HG03280 (cell line): ENCODE results near the gene JUNB.
"Not testable (repeated sequence)": the region's sequence is repeated elsewhere in the genome, so short reads cannot be mapped to it uniquely, and the experiment has no call there.

Experiments
- ATAC-seq: cut with Tn5 transposase; IDR thresholded peaks from one replicate; pipeline ENCODE4 v1.9.1; 2021; ENCODE audit warnings: mild to moderate bottlenecking, moderate library complexity; ENCODE audit not compliant: unreplicated experiment

JUNB gene

DNA sequence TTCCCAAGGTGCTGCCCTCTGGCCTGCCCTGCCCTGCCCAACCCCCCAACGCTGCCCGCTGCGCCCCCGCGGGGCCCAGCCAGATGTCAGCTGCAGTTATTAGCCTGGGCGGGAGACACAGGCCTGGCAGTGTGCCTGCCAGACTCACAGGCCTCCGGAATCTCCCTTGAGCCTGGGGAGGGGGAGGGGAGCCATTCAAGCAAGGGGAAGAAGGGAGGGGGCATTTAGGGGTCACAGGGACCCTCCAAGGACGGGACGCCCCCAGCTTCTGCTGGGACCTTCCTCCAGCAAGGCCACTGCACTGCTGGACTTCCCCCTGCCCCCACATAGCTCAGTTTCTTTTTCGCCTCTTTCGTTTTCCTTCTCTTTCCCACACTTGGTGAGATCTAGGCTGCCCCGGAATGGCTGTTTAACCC is 2.6 kb upstream of the JUNB start:
- no peak for ATAC-seq

DNA sequence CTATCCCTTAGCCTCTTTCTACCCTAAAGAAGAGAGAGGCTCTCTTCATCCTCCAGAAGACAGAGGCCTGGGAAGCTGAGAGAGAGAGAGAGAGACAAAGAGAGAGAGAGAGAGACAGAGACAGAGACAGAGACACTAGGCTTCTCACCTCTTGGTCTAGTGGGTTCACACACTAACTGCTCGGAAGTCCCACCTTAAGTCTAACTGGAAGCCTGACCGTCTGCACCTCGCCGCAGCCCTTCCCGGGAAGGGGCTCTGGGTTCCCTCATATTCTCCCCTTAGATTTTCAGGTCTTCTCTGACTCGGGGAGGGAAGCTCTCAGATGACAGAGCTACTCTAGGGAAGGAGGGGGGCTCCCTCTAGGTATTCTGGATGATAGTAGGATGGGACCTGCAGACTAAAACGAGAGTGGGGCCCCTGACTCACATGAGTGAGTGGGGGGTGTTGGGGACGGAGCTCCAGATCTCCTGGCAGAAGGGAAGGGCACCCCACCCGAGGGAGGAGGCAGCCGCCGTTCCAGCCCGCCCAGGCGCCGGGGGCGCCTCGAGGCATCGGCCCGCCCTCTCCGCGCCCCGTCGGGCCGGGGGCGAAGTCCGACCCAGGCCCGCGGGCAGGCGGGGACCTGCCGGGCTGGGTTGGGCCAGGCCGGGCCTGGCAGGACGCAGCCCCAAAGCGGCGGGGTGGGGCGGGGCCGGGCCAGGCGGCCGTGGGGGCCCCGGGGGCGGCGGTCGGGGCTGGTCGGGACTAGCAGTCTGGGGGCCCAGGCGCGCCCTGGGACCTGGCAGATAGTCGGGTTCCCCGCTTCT is 2.0 kb upstream of the JUNB start:
- ATAC-seq, result no peak

DNA sequence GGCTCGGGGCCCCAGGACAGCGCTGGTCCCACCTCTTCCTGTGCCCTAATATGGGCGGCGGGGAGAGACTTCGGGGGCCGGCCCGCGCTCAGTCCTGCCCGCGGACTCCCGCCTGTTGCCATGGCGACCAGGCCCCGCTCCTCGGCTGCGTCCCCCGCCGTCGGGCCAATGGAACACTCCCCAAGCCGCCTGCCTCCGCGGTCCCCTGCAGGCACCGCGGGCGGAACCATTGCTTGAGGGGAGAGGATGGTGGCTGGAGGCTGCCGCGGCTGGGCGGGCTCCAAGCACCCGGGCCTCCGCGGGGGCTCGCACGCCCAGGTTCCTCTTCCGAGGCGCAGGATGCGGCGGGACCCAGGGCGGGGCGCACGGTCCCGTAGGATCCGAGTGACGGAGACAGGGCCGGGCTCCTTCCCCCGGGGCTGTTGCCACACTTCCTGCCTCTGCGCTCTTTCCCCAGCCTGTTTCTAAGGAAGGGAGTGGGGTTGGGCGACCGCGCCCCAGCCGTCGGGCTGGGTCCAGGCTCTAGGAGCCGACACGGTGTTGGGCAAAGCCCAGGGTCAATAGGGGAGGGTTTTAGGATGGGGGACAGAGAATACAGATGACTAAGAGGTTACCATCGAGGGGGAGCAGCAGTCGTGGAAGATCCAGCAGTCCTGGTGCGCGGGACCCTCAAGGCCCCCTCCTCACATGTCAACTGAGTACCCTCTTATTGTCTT is 1.2 kb upstream of the JUNB start:
- ATAC-seq, result peak; percentile 42

GRCh38 chr19:12790628-12791344 is 500 bp upstream of the JUNB start:
- no peak for ATAC-seq

GRCh38 chr19:12792051-12792852 is 966 bp downstream of the JUNB start:
- no peak for ATAC-seq

DNA sequence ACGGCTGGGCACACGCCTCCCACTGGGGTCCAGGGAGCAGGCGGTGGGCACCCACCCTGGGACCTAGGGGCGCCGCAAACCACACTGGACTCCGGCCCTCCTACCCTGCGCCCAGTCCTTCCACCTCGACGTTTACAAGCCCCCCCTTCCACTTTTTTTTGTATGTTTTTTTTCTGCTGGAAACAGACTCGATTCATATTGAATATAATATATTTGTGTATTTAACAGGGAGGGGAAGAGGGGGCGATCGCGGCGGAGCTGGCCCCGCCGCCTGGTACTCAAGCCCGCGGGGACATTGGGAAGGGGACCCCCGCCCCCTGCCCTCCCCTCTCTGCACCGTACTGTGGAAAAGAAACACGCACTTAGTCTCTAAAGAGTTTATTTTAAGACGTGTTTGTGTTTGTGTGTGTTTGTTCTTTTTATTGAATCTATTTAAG is 1.6 kb downstream of the JUNB start:
- no peak for ATAC-seq

- ATAC-seq, result peak; percentile 34
These were observed 2.3 kb downstream of the JUNB start for GRCh38 chr19:12793290-12794195.

- ATAC-seq, result no peak
These were observed 3.1 kb downstream of the JUNB start for GRCh38 chr19:12794196-12794941.

DNA sequence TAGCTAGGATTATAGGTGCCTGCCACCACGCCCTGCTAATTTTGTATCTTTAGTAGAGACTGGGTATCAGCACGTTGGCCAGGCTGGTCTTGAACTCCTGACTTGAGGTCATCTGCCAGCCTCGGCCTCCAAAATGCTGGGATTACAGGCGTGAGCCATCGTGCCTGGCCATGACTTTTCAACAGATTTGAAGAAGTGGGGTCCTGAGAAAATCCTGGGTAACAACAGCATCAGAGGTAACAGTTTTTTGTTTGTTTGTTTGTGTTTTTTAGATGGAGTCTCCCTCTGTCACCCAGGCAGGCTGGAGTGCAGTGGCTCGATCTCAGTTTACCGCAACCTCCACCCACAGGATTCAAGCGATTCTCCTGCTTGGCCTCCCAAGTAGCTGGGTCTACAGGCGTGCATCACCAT is 3.7 kb downstream of the JUNB start:
- ATAC-seq, result no peak

DNA sequence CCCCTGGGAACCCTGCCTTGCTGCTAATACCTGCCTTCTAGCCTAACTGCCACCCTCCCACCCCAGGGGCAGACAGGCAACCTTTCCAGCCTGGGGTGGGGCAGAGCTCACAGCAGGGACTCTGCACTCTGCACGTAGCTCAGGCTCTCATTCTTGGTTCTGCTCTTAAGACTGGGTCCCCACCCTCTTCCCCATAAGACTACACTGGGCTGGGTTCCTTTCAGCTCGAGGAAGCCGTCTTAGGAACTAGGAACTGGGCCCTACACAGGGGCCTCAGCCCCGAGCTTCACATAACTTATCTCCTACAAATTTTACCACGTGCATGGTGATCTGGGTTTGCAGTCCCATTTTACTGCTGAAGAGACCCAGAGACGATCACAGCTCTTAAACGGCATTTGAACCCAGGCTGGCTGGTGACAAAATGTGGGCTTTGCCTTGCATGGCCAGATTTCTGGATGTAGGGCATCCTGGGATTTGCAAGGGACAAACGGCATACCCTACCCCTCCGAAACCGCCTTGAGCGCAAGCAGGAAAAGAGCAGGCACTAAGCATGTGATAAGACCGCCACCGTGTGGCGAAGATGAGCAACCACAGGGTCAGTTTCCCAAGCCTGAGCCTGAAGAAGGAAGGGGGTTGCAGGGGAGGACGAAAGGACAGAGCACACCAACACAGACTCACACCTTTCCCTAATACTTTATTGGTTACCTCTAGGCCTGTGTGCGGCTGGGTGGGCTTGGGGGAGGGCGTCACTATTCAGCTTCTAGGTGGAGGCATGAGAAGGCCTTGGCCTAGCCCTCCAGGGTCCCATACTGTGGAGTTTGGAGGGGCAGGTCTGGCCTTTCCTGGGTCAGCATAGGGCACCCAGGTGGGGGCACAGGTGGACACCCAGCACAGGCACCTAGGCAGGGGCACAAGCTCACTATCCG is 5.1 kb downstream of the JUNB start:
- no peak for ATAC-seq

DNA sequence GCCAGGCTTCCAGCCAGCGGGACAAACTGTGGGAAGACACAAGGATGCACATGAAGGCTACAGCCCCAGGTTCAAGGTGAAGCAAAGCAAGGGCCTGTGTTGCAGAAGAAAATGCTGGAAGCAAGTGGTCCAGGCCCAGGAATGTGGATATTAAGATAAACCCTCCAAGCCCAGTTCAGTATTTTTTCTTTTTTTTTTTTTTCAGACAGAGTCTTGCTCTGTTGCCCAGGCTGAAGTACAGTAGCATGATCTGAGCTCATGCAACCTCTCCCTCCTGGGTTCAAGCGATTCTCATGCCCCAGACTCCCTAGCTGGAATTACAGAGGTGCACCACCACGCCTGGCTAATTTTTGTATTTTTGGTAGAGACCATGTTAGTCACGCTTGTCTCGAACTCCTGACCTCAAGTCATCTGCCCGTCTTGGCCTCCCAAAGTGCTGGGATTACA is 5.9 kb downstream of the JUNB start:
- ATAC-seq, result no peak

GRCh38 chr19:12797607-12798006 is 6.3 kb downstream of the JUNB start:
- not testable (repeated sequence) for ATAC-seq

GRCh38 chr19:12799742-12800465 is 8.6 kb downstream of the JUNB start:
- no peak for ATAC-seq

DNA sequence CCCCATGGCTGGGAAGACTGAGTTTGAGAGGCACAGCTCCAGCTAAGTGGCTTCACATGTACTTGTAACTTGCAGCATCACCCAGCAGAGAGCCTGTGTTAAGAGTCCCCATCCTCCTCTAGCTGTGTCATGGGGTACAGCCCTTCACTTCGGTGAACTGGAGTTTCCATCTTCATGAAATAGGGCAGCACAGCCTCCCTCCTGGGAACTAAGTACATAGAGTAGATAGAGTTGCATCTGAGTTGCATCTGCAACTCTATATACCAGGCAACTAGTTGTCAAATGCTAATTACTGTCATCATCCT is 9.1 kb downstream of the JUNB start:
- no peak for ATAC-seq

GRCh38 chr19:12800923-12801465 is 9.7 kb downstream of the JUNB start:
- ATAC-seq, result no peak

DNA sequence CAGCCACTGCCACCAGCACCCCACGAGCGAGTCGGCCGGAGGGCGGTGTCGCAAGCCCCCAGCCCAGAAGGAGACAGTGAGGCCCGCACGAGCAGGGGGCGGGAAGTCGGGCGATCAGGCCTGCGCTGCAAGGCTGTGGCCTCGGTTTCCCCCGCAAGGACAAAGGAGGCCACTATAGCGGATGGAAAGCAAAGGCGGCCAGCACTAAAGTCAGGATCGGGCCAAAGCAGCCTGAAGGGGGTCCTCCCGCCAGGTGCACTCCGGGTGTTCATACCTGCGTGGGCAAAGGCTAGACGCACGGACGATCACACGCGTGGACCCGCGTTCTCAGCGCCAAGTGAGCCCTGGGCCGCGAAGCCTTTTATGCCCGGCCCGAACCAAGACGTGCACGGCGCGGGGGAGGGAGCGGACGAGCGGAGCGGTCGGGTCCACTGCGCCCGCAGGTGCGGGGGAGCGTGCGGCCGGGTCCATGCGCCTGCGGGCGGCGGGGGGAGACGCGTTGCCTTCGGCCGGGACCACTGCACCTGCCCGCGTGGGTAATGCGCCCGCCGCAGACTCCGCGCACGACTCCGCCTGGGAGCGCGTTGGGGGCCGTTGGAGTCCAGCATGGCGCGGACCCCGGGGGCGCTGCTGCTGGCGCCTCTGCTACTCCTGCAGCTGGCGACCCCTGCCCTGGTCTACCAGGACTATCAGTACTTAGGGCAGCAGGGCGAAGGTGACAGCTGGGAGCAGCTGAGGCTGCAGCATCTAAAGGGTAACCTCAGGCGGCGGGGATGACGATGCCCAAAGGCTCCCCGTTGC is 10.4 kb downstream of the JUNB start, which contains the start of the genes PRDX2 and THSD8:
Gene PRDX2 (minus strand): TSS at position 335 of the 801 bp plus-strand sequence. CDS start 539 bp downstream, outside the sequence.
Gene THSD8 (plus strand): TSS at position 604 of the 801 bp plus-strand sequence. CDS start 3 bp downstream, at position 607.
- peak; percentile 49 for ATAC-seq
